ENCODE results near the gene WNT16.

DNA sequence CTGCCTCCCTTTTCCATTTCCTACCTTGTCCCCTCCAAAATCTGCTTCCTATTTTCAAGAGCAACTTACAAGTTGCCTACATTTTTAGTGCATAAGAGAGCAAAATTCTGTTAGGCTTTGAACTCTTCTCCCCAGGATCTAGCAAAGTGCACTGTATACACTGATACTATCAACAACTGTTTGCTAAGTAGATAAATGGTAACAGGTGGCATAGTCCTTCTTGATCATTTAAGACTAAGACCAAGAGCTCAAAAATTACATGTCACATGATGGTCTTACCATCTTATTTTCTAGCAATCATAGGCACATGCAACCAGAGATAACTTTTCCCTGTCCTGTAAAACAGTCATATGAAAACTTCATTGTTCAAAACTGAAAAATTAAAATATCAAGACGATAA is 51.1 kb downstream of the WNT16 start:
- no peak for TF ChIP-seq POLR2A (IDR thresholded peaks at IDR 0.05)
- TF ChIP-seq, protein P1, sequence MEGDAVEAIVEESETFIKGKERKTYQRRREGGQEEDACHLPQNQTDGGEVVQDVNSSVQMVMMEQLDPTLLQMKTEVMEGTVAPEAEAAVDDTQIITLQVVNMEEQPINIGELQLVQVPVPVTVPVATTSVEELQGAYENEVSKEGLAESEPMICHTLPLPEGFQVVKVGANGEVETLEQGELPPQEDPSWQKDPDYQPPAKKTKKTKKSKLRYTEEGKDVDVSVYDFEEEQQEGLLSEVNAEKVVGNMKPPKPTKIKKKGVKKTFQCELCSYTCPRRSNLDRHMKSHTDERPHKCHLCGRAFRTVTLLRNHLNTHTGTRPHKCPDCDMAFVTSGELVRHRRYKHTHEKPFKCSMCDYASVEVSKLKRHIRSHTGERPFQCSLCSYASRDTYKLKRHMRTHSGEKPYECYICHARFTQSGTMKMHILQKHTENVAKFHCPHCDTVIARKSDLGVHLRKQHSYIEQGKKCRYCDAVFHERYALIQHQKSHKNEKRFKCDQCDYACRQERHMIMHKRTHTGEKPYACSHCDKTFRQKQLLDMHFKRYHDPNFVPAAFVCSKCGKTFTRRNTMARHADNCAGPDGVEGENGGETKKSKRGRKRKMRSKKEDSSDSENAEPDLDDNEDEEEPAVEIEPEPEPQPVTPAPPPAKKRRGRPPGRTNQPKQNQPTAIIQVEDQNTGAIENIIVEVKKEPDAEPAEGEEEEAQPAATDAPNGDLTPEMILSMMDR (IDR thresholded peaks at IDR 0.05) = no peak

All from lower leg skin (tissue), 3 donors.